SU-DHL-6 (cell line): ENCODE results near the gene PPHLN1.
A peak's percentile ranks its signal among the peaks of the same experiment; 100 is the strongest.

Experiments
- H2AFZ ChIP-seq: fragments of 200-600 bp; sonication (generic); 2 replicates; pipeline ENCODE4 v1.6.1; 2014; ENCODE audit warnings: low read depth, mild to moderate bottlenecking, moderate library complexity, mixed read lengths, antibody characterized with exemption, low read length; ENCODE audit not compliant: severe bottlenecking
- H3F3A ChIP-seq: fragments of 200-600 bp; shearing (Covaris generic); 2 replicates; pipeline ENCODE4 v1.6.0; 2016; ENCODE audit warnings: antibody characterized with exemption, mild to moderate bottlenecking; ENCODE audit not compliant: insufficient read depth
- H3K27ac ChIP-seq: fragments of 200-600 bp; sonication (generic); 2 replicates; pipeline ENCODE4 v1.5.1; 2016; ENCODE audit warnings: low read depth, mild to moderate bottlenecking, low read length, moderate library complexity, mixed read lengths
- H3K27me3 ChIP-seq: fragments of 200-600 bp; sonication (generic), shearing (Covaris generic); 2 replicates; pipeline ENCODE4 v1.6.0; 2014; ENCODE audit warnings: mild to moderate bottlenecking, low read length
- H3K36me3 ChIP-seq: fragments of 200-600 bp; sonication (generic); 2 replicates; pipeline ENCODE4 v1.6.1; 2014; ENCODE audit warnings: mild to moderate bottlenecking, low read length, mixed read lengths
- H3K4me2 ChIP-seq: fragments of 300-600, 200-600 bp; shearing (Covaris generic), sonication (generic); 2 replicates; pipeline ENCODE4 v1.6.0; 2014; ENCODE audit warnings: low read length, low read depth, mild to moderate bottlenecking; ENCODE audit not compliant: poor library complexity, severe bottlenecking
- H3K4me3 ChIP-seq: fragments of 200-600 bp; sonication (generic); 2 replicates; pipeline ENCODE4 v1.5.1; 2014; ENCODE audit warnings: antibody characterized with exemption, low read length, mild to moderate bottlenecking, mixed read lengths; ENCODE audit not compliant: insufficient read depth, poor library complexity, severe bottlenecking
- H3K79me2 ChIP-seq: fragments of 200-600 bp; sonication (generic); 2 replicates; pipeline ENCODE4 v1.6.1; 2014; ENCODE audit warnings: mild to moderate bottlenecking, low read length, moderate library complexity; ENCODE audit not compliant: insufficient read depth
- H3K9ac ChIP-seq: fragments of 200-600 bp; sonication (generic); 2 replicates; pipeline ENCODE4 v1.7.0; 2014; ENCODE audit warnings: mild to moderate bottlenecking, low read length
- H3K9me2 ChIP-seq: fragments of 200-600 bp; sonication (generic); replicated peaks from 2 replicates; pipeline ENCODE4 v1.6.1; 2014; ENCODE audit warnings: low read length; ENCODE audit not compliant: insufficient read depth
- H3K9me3 ChIP-seq: fragments of 200-600 bp; sonication (generic); 2 replicates; pipeline ENCODE4 v1.6.1; 2014; ENCODE audit warnings: low read length, mixed read lengths; ENCODE audit not compliant: insufficient read depth
- H4K20me1 ChIP-seq: fragments of 200-600 bp; sonication (generic); 2 replicates; pipeline ENCODE4 v1.6.1; 2014; ENCODE audit warnings: low read depth, mild to moderate bottlenecking, antibody characterized with exemption, low read length, moderate library complexity, mixed read lengths
- CTCF ChIP-seq: fragments of 200-600 bp; sonication (generic); IDR thresholded peaks from one replicate; pipeline ENCODE4 v1.5.1; 2017; ENCODE audit warnings: antibody characterized with exemption, mild to moderate bottlenecking, low read length, moderate library complexity; ENCODE audit not compliant: insufficient read depth, poor library complexity, severe bottlenecking
- EZH2phosphoT487 ChIP-seq: fragments of 200-600 bp; sonication (generic), shearing (Covaris generic); conservative IDR thresholded peaks from 2 replicates; pipeline ENCODE4 v1.6.1; 2018; ENCODE audit warnings: mild to moderate bottlenecking, antibody characterized with exemption, low read length, moderate library complexity, mixed read lengths

The PPHLN1 gene

GRCh38 chr12:42325653-42326474 lies at the start of gene PPHLN1, which contains the start of gene ZCRB1:
PPHLN1 (plus strand) TSS chr12:42326167; CDS start chr12:42335903, 9,736 bp downstream.
ZCRB1 (minus strand) TSS chr12:42326094; CDS start chr12:42324102, 1,992 bp downstream.
- Histone ChIP-seq H3K27me3 (no peaks in the 10 kb centered on the region), H3F3A (no peaks in the 10 kb centered on the region), H2AFZ (peak within 1 kb of the TSS; percentile 91), H3K4me3 (peak within 1 kb of the TSS; percentile 85), H4K20me1 (peaks cover 5% of the 10 kb centered on the region; the same call in 1 of the 2 replicates), H3K79me2 (peaks cover 60% of the 10 kb centered on the region), H3K36me3 (peaks cover 7% of the 10 kb centered on the region; the same call in 1 of the 2 replicates), H3K27ac (peak within 1 kb of the TSS; percentile 57), H3K9me2 (no peaks in the 10 kb centered on the region), H3K9me3 (no peaks in the 10 kb centered on the region), H3K9ac (peak within 1 kb of the TSS; percentile 84), H3K4me2 (peak within 1 kb of the TSS; percentile 94)
- TF ChIP-seq EZH2phosphoT487 (no peak), CTCF (no peak)

GRCh38 chr12:42277396-42278127 lies 48.4 kb upstream of the PPHLN1 start:
- Histone ChIP-seq H3K36me3 (no peaks in the 10 kb centered on the region), H2AFZ (no peak overlapping the region), H3K9ac (no peak overlapping the region), H4K20me1 (no peaks in the 10 kb centered on the region), H3F3A (no peaks in the 10 kb centered on the region), H3K9me2 (no peaks in the 10 kb centered on the region), H3K4me3 (no peak overlapping the region), H3K79me2 (no peaks in the 10 kb centered on the region), H3K27me3 (no peaks in the 10 kb centered on the region), H3K27ac (no peak overlapping the region), H3K9me3 (no peaks in the 10 kb centered on the region), H3K4me2 (no peak overlapping the region)
- TF ChIP-seq CTCF: no peak

- no peak overlapping the region for H3K4me3 ChIP-seq
- H3K27me3 ChIP-seq: no peaks in the 10 kb centered on the region
- no peak overlapping the region for H3K9ac ChIP-seq
- H3K9me2 ChIP-seq: no peaks in the 10 kb centered on the region
- H3K9me3 ChIP-seq: no peaks in the 10 kb centered on the region
- TF ChIP-seq CTCF: no peak
- TF ChIP-seq EZH2phosphoT487: no peak
- H3F3A ChIP-seq: no peaks in the 10 kb centered on the region
- H3K36me3 ChIP-seq: no peaks in the 10 kb centered on the region
- H3K27ac ChIP-seq: no peak overlapping the region
- no peaks in the 10 kb centered on the region for H3K79me2 ChIP-seq
- no peaks in the 10 kb centered on the region for H4K20me1 ChIP-seq
- H3K4me2 ChIP-seq: no peak overlapping the region
- no peak overlapping the region for H2AFZ ChIP-seq
Observed at GRCh38 chr12:42278128-42278510, 47.8 kb upstream of the PPHLN1 start.
